ENCODE data around the gene TMEM198.

TMEM198 gene

GRCh38 chr2:219526320-219527075 lies 17.3 kb upstream of the TMEM198 start:
- DNase-seq = no peak

GRCh38 chr2:219527076-219527394 lies 16.8 kb upstream of the TMEM198 start:
- no peak for DNase-seq

- DNase-seq = no peak
Measured at GRCh38 chr2:219527472-219527871, 16.4 kb upstream of the TMEM198 start.

GRCh38 chr2:219530048-219530963 lies 13.5 kb upstream of the TMEM198 start:
- DNase-seq = peak; percentile 89

- no peak for DNase-seq
Measured at GRCh38 chr2:219531639-219532377, 12.0 kb upstream of the TMEM198 start.

- DNase-seq = no peak
Measured at GRCh38 chr2:219532378-219532649, 11.5 kb upstream of the TMEM198 start.

- DNase-seq = no peak
Measured at GRCh38 chr2:219533930-219534661, 9.7 kb upstream of the TMEM198 start.

GRCh38 chr2:219536425-219536824 lies 7.4 kb upstream of the TMEM198 start:
- no peak for DNase-seq

- no peak for DNase-seq
Measured at GRCh38 chr2:219536967-219537366, 6.9 kb upstream of the TMEM198 start.

- no peak for DNase-seq
Measured at GRCh38 chr2:219537657-219538488, 6.0 kb upstream of the TMEM198 start.

GRCh38 chr2:219538504-219538951 lies 5.3 kb upstream of the TMEM198 start:
- no peak for DNase-seq

GRCh38 chr2:219538956-219539788 lies 4.7 kb upstream of the TMEM198 start:
- no peak for DNase-seq

GRCh38 chr2:219539926-219540678 lies 3.7 kb upstream of the TMEM198 start:
- DNase-seq = no peak

GRCh38 chr2:219540784-219541504 lies 2.9 kb upstream of the TMEM198 start:
- DNase-seq = no peak

- DNase-seq = peak; percentile 90
Measured at GRCh38 chr2:219541611-219542180, 2.1 kb upstream of the TMEM198 start.

- no peak for DNase-seq
Measured at GRCh38 chr2:219542931-219543595, 765 bp upstream of the TMEM198 start.

GRCh38 chr2:219544567-219544966 lies 739 bp downstream of the TMEM198 start:
- DNase-seq = no peak

GRCh38 chr2:219545295-219545942 lies 1.6 kb downstream of the TMEM198 start:
- no peak for DNase-seq

All from activated CD4-positive, CD25-positive, alpha-beta regulatory T cell treated with anti-CD3 and anti-CD28 coated beads, Interleukin-2, amount 50 U/mL, for 72 hours (primary cell).